ENCODE data around the gene NOD1. TPM values are rescaled to one million over a fixed set of nuclear protein-coding genes. Genes with fewer than 3 reads are reported as not detected.
"Not testable (repeated sequence)": the region's sequence is repeated elsewhere in the genome, so short reads cannot be mapped to it uniquely, and the experiment has no call there.

NOD1 gene
- total and polyA plus RNA-seq, 7 donors, result 3.0 to 17.5 (median 6.4) TPM

DNA sequence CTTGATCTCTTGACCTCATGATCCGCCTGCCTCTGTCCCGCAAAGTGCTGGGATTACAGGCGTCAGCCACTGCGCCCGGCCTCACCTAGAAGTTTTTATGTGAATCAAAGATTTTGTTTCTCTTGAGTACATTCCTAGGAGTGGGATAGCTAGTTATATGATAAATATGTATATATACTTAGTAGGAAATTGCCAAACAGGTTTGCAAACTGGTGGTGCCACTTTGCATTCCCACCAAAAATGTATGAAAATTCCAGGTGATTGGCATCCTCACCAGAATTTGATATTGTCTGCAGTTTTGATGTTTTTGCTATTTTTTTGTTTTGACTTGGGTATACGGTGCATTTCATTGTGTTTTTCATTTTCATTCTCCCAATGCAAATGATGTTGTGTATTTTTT is 86.8 kb downstream of the NOD1 start:
- no peak for DNase-seq
- no peaks in the 10 kb centered on the region for H3K4me1 ChIP-seq
- no peaks in the 10 kb centered on the region for H3K9me3 ChIP-seq
- H3K36me3 ChIP-seq, result no peaks in the 10 kb centered on the region
- H3K27me3 ChIP-seq, result no peaks in the 10 kb centered on the region
- no peak overlapping the region for H3K27ac ChIP-seq
- intact Hi-C loops (cut with DNase I), result no loop called here
- TF ChIP-seq, protein P1, sequence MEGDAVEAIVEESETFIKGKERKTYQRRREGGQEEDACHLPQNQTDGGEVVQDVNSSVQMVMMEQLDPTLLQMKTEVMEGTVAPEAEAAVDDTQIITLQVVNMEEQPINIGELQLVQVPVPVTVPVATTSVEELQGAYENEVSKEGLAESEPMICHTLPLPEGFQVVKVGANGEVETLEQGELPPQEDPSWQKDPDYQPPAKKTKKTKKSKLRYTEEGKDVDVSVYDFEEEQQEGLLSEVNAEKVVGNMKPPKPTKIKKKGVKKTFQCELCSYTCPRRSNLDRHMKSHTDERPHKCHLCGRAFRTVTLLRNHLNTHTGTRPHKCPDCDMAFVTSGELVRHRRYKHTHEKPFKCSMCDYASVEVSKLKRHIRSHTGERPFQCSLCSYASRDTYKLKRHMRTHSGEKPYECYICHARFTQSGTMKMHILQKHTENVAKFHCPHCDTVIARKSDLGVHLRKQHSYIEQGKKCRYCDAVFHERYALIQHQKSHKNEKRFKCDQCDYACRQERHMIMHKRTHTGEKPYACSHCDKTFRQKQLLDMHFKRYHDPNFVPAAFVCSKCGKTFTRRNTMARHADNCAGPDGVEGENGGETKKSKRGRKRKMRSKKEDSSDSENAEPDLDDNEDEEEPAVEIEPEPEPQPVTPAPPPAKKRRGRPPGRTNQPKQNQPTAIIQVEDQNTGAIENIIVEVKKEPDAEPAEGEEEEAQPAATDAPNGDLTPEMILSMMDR (IDR thresholded peaks at IDR 0.05), result no peak
- no peak for TF ChIP-seq POLR2AphosphoS5 (IDR thresholded peaks at IDR 0.05)
- no peak for TF ChIP-seq EP300 (IDR thresholded peaks at IDR 0.05)
- no peak for TF ChIP-seq POLR2A (IDR thresholded peaks at IDR 0.05)
- H3K4me3 ChIP-seq, result no peak overlapping the region
- WGBS, 2 donors, result 96 to 97% methylated on average over 6 of the region's 6 CpGs

- H3K27ac ChIP-seq, result no peak overlapping the region
- no peak overlapping the region for H3K4me3 ChIP-seq
- intact Hi-C loops (cut with DNase I), result no loop called here
- no peaks in the 10 kb centered on the region for H3K27me3 ChIP-seq
- no peak for TF ChIP-seq POLR2AphosphoS5 (IDR thresholded peaks at IDR 0.05)
- TF ChIP-seq, protein P1 (IDR thresholded peaks at IDR 0.05), result no peak
- no peak for TF ChIP-seq EP300 (IDR thresholded peaks at IDR 0.05)
- no peak for TF ChIP-seq POLR2A (IDR thresholded peaks at IDR 0.05)
- 95% methylated on average over 8 of the region's 8 CpGs for WGBS, 2 donors
- H3K9me3 ChIP-seq, result no peaks in the 10 kb centered on the region
- no peaks in the 10 kb centered on the region for H3K36me3 ChIP-seq
- DNase-seq, result no peak
- no peaks in the 10 kb centered on the region for H3K4me1 ChIP-seq
These were observed 87.6 kb downstream of the NOD1 start for GRCh38 chr7:30390736-30391636.

DNA sequence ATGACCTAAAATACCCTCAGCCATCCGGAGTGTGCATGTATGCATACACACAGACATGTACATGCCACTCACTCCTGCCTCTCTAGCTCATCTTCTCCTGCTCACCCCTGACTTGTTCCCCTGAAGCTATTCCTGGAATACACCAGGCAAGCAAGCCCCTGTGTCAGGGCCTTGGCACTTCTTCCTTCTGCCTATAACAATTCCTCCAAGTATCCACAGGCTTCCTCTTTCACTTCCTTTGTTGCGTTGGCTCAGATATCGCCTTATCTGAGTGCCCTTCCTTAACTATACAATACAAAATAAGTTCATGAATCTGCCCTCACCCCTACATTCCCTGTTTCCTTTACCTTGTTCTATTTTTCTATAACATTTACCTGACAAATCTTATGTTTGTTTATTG is 88.8 kb downstream of the NOD1 start:
- TF ChIP-seq EP300 (IDR thresholded peaks at IDR 0.05), result no peak
- TF ChIP-seq, protein P1 (IDR thresholded peaks at IDR 0.05), result no peak
- DNase-seq, result no peak
- H3K4me1 ChIP-seq, result no peaks in the 10 kb centered on the region
- no peaks in the 10 kb centered on the region for H3K9me3 ChIP-seq
- intact Hi-C loops (cut with DNase I), result no loop called here
- H3K27me3 ChIP-seq, result no peaks in the 10 kb centered on the region
- no peaks in the 10 kb centered on the region for H3K36me3 ChIP-seq
- no peak overlapping the region for H3K4me3 ChIP-seq
- 75% methylated on average over 3 of the region's 3 CpGs for WGBS, 2 donors
- no peak overlapping the region for H3K27ac ChIP-seq

GRCh38 chr7:30382607-30383006 is 96.0 kb downstream of the NOD1 start:
- WGBS, 2 donors, result 31 to 33% methylated on average over 1 of the region's 1 CpG
- peaks cover 0 to 14% (median 3%) of the 10 kb centered on the region in 4 donors for H3K4me1 ChIP-seq
- intact Hi-C loops (cut with DNase I), result no loop called here
- DNase-seq, result no peak
- no peak overlapping the region for H3K4me3 ChIP-seq
- no peaks in the 10 kb centered on the region for H3K36me3 ChIP-seq
- H3K9me3 ChIP-seq, result no peaks in the 10 kb centered on the region
- no peaks in the 10 kb centered on the region for H3K27me3 ChIP-seq
- no peak overlapping the region for H3K27ac ChIP-seq
- TF ChIP-seq POLR2AphosphoS5 (IDR thresholded peaks at IDR 0.05) (no peak), EP300 (IDR thresholded peaks at IDR 0.05) (no peak), POLR2A (IDR thresholded peaks at IDR 0.05) (no peak)
- TF ChIP-seq, protein P1 (IDR thresholded peaks at IDR 0.05), result no peak

DNA sequence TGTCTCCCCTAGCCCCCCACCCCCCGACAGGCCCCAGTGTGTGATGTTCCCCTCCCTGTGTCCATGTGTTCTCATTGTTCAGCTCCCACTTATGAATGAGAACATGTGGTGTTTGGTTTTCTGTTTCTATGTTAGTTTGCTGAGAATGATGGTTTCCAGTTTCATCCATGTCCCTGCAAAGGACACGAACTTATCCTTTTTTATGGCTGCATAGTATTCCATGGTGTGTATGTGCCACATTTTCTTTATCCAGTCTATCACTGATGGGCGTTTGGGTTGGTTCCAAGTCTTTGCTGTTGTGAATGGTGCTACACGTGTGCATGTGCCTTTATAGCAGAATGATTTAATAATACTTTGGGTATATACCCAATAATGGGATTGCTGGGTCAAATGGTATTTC is 97.8 kb downstream of the NOD1 start:
- DNase-seq; H3K27ac ChIP-seq; H3K4me3 ChIP-seq; H3K9me3 ChIP-seq; H3K27me3 ChIP-seq; H3K36me3 ChIP-seq; intact Hi-C loops (cut with DNase I): not testable (repeated sequence)
- peaks cover 0 to 14% (median 3%) of the 10 kb centered on the region in 4 donors for H3K4me1 ChIP-seq
- WGBS, 2 donors, result 97% methylated on average over 4 of the region's 4 CpGs

Measured in sigmoid colon (tissue), 7 donors.